ENCODE data around the gene ADAMTSL2.

The ADAMTSL2 gene

DNA sequence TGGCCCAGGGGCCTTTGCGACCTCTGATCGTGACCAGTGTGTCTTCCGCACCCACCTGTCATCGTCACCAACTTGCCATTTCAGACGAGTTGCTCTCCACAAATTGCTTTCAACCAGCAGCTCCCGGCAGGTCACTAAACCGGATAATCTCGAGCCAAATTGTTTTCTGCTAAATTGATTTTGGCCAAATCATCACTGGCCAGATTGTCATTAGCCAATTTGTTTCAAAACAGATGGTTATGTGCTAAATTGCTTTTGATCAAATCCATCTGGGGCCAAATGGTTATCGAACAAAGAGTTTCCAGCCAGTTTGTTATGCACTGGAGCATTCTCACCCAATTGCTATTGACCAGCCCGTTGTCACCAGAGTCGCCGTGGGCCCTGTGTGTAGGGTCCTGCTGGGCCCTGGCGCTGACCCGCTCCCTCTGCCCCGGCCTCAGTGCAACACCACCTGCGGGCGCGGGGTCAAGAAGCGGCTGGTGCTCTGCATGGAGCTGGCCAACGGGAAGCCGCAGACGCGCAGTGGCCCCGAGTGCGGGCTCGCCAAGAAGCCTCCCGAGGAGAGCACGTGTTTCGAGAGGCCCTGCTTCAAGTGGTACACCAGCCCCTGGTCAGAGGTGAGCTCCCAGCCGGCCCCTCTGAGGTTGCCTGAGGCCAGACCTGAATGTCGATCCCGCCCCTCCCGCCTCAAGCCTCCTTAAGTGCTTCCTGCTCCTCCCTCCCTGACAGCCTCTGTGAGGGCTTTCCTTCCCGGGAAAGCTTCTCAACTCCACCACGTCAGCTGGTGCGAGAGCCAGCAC, 35.6 kb downstream of the ADAMTSL2 start:
- H3K9ac ChIP-seq (ENCODE audit: low read depth, low read length), result no peak overlapping the region
- H3K36me3 ChIP-seq (ENCODE audit: control insufficient read depth, insufficient read depth, low read length), result no peaks in the 10 kb centered on the region
- H3K4me3 ChIP-seq (ENCODE audit: low read depth, low read length), result no peak overlapping the region
- no peaks in the 10 kb centered on the region for H3K27me3 ChIP-seq (ENCODE audit: control insufficient read depth, insufficient read depth, low read length)
- no peaks in the 10 kb centered on the region for H3K4me1 ChIP-seq (ENCODE audit: control insufficient read depth, insufficient read depth, low read length)
- no peaks in the 10 kb centered on the region for H3K9me3 ChIP-seq (ENCODE audit: control insufficient read depth, insufficient read depth, low read length)

GRCh38 chr9:133570691-133571080, 36.2 kb downstream of the ADAMTSL2 start:
- H3K27me3 ChIP-seq (ENCODE audit: control insufficient read depth, insufficient read depth, low read length), result no peaks in the 10 kb centered on the region
- H3K4me3 ChIP-seq (ENCODE audit: low read depth, low read length), result no peak overlapping the region
- H3K4me1 ChIP-seq (ENCODE audit: control insufficient read depth, insufficient read depth, low read length), result no peaks in the 10 kb centered on the region
- no peaks in the 10 kb centered on the region for H3K36me3 ChIP-seq (ENCODE audit: control insufficient read depth, insufficient read depth, low read length)
- H3K9ac ChIP-seq (ENCODE audit: low read depth, low read length), result no peak overlapping the region
- H3K9me3 ChIP-seq (ENCODE audit: control insufficient read depth, insufficient read depth, low read length), result no peaks in the 10 kb centered on the region

DNA sequence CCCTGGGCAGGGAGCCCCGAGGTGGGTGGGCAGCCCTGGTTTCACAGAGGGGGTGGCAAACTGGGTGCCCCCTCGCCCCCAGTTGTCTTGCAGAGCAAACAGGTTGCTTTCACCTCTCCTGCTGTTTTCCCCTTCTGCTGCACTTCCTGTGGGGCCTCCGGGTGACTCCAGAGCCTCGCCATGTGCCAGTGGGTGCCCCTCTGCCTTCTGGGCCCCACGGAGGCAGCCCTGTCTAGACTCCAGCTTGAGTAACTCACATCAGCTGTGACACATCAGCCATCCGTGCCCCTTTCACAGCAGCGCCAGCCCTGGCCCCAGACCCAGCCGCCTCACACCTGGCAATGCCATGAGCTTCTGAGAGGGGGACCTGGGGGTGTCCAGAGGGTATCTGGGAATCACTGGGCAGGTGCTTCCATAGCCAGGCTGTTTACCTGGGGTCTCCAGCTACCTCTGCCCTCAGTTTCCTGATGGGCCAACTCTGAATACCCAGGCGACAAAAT, 36.9 kb downstream of the ADAMTSL2 start:
- Histone ChIP-seq H3K36me3 (ENCODE audit: control insufficient read depth, insufficient read depth, low read length) (no peaks in the 10 kb centered on the region), H3K4me1 (ENCODE audit: control insufficient read depth, insufficient read depth, low read length) (no peaks in the 10 kb centered on the region), H3K9me3 (ENCODE audit: control insufficient read depth, insufficient read depth, low read length) (no peaks in the 10 kb centered on the region), H3K4me3 (ENCODE audit: low read depth, low read length) (no peak overlapping the region), H3K9ac (ENCODE audit: low read depth, low read length) (no peak overlapping the region), H3K27me3 (ENCODE audit: control insufficient read depth, insufficient read depth, low read length) (no peaks in the 10 kb centered on the region)

GRCh38 chr9:133571896-133572595, 37.5 kb downstream of the ADAMTSL2 start:
- Histone ChIP-seq H3K36me3 (ENCODE audit: control insufficient read depth, insufficient read depth, low read length) (no peaks in the 10 kb centered on the region), H3K4me1 (ENCODE audit: control insufficient read depth, insufficient read depth, low read length) (no peaks in the 10 kb centered on the region), H3K27me3 (ENCODE audit: control insufficient read depth, insufficient read depth, low read length) (no peaks in the 10 kb centered on the region), H3K4me3 (ENCODE audit: low read depth, low read length) (no peak overlapping the region), H3K9me3 (ENCODE audit: control insufficient read depth, insufficient read depth, low read length) (no peaks in the 10 kb centered on the region), H3K9ac (ENCODE audit: low read depth, low read length) (no peak overlapping the region)

DNA sequence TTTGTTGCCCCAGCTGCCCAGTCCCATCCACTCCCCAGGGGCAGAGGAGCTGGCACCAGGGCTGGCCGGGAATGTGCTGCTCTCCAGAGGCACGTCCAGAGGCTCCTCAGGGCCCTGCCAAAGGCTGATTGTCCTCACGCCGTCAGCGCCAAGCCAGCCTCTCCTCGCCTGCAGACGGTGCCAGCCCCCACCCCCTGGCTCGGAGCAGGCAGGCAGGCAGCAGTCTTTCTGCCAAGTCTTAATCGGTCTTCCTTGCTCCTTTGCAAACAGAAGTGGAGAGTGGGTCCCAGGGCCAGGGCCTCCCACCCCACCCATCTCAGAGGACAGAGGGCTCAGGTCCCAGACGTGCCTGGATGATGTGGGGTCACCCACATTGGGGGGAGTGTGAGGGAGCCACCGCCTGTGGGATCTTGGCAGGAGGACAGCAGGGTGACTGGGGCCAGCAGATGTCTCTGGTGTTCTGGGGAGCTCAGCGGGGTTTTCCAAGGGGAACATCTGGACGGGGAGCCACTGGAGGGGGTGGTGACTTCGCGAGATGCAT, 38.4 kb downstream of the ADAMTSL2 start:
- Histone ChIP-seq H3K27me3 (ENCODE audit: control insufficient read depth, insufficient read depth, low read length) (no peaks in the 10 kb centered on the region), H3K9me3 (ENCODE audit: control insufficient read depth, insufficient read depth, low read length) (no peaks in the 10 kb centered on the region), H3K36me3 (ENCODE audit: control insufficient read depth, insufficient read depth, low read length) (no peaks in the 10 kb centered on the region), H3K9ac (ENCODE audit: low read depth, low read length) (no peak overlapping the region), H3K4me1 (ENCODE audit: control insufficient read depth, insufficient read depth, low read length) (no peaks in the 10 kb centered on the region), H3K4me3 (ENCODE audit: low read depth, low read length) (no peak overlapping the region)

GRCh38 chr9:133573791-133574515, 39.4 kb downstream of the ADAMTSL2 start:
- no peak overlapping the region for H3K4me3 ChIP-seq (ENCODE audit: low read depth, low read length)
- H3K36me3 ChIP-seq (ENCODE audit: control insufficient read depth, insufficient read depth, low read length), result no peaks in the 10 kb centered on the region
- no peaks in the 10 kb centered on the region for H3K27me3 ChIP-seq (ENCODE audit: control insufficient read depth, insufficient read depth, low read length)
- no peak overlapping the region for H3K9ac ChIP-seq (ENCODE audit: low read depth, low read length)
- H3K4me1 ChIP-seq (ENCODE audit: control insufficient read depth, insufficient read depth, low read length), result no peaks in the 10 kb centered on the region
- H3K9me3 ChIP-seq (ENCODE audit: control insufficient read depth, insufficient read depth, low read length), result no peaks in the 10 kb centered on the region

DNA sequence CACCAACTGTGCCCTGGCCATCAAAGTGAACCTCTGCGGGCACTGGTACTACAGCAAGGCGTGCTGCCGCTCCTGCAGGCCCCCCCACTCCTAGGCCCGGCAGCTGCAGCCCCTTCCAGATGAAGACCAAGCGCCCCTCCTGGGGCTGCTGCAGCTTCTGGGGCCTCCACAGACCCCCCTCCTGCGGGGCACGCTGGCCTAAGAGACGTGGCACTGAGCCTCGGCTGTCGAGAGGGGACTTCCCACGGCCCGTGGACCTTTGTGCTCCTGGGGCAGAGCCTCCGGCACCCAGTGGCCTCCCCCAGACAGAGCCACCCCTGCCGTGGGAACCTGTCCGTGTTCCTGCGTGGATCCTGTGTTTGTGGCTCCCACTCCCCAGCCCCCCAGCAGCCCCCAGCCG, 40.3 kb downstream of the ADAMTSL2 start:
- H3K9ac ChIP-seq (ENCODE audit: low read depth, low read length), result no peak overlapping the region
- no peaks in the 10 kb centered on the region for H3K36me3 ChIP-seq (ENCODE audit: control insufficient read depth, insufficient read depth, low read length)
- H3K9me3 ChIP-seq (ENCODE audit: control insufficient read depth, insufficient read depth, low read length), result no peaks in the 10 kb centered on the region
- no peak overlapping the region for H3K4me3 ChIP-seq (ENCODE audit: low read depth, low read length)
- H3K4me1 ChIP-seq (ENCODE audit: control insufficient read depth, insufficient read depth, low read length), result no peaks in the 10 kb centered on the region
- H3K27me3 ChIP-seq (ENCODE audit: control insufficient read depth, insufficient read depth, low read length), result no peaks in the 10 kb centered on the region

GRCh38 chr9:133575186-133576030, 40.9 kb downstream of the ADAMTSL2 start:
- H3K9me3 ChIP-seq (ENCODE audit: control insufficient read depth, insufficient read depth, low read length), result no peaks in the 10 kb centered on the region
- no peaks in the 10 kb centered on the region for H3K36me3 ChIP-seq (ENCODE audit: control insufficient read depth, insufficient read depth, low read length)
- H3K4me3 ChIP-seq (ENCODE audit: low read depth, low read length), result no peak overlapping the region
- H3K4me1 ChIP-seq (ENCODE audit: control insufficient read depth, insufficient read depth, low read length), result no peaks in the 10 kb centered on the region
- no peak overlapping the region for H3K9ac ChIP-seq (ENCODE audit: low read depth, low read length)
- H3K27me3 ChIP-seq (ENCODE audit: control insufficient read depth, insufficient read depth, low read length), result no peaks in the 10 kb centered on the region

DNA sequence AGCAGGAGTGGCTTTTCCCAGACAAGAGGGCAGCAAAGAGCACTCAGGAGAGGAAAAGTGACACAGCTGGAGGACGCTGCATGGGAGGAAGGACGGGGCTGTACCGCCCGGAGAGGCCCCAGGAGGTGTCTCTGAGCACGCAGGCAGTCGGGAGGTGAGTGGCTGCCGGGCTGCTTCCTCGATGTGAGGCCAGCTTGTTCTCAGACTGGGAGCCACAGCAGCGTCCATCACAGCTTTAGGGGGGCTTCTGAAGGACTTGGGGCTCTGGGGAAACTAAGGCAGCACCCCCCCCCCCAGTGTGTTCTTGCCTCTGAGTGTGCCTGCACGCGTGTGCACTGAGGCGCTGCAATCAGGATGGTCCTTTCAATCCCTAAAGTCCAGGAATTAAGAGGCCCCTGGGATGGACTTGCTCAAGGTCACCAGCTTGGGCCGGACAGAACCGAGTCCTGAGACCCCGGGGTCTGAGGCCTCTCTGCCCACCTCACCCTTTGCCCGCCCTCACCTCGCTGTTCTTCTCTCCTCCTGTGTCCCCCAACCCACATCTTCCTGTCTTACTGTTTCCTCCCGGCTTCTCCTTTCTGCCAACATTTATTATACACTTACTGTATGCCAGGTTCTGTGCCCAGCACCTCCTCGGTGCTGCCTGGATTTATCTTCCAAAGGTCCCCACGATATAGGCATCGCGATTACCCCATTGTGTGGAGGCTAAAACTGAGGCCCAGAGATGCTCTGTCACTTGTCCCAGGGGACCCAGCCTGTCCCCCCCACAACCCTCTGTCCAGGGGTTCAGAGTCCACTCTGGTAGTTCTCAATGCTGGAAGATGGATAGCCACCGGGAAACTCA, 41.7 kb downstream of the ADAMTSL2 start:
- no peaks in the 10 kb centered on the region for H3K9me3 ChIP-seq (ENCODE audit: control insufficient read depth, insufficient read depth, low read length)
- no peaks in the 10 kb centered on the region for H3K36me3 ChIP-seq (ENCODE audit: control insufficient read depth, insufficient read depth, low read length)
- H3K9ac ChIP-seq (ENCODE audit: low read depth, low read length), result no peak overlapping the region
- no peaks in the 10 kb centered on the region for H3K27me3 ChIP-seq (ENCODE audit: control insufficient read depth, insufficient read depth, low read length)
- H3K4me1 ChIP-seq (ENCODE audit: control insufficient read depth, insufficient read depth, low read length), result no peaks in the 10 kb centered on the region
- H3K4me3 ChIP-seq (ENCODE audit: low read depth, low read length), result no peak overlapping the region

- no peaks in the 10 kb centered on the region for H3K9me3 ChIP-seq (ENCODE audit: control insufficient read depth, insufficient read depth, low read length)
- H3K9ac ChIP-seq (ENCODE audit: low read depth, low read length), result no peak overlapping the region
- no peak overlapping the region for H3K4me3 ChIP-seq (ENCODE audit: low read depth, low read length)
- H3K27me3 ChIP-seq (ENCODE audit: control insufficient read depth, insufficient read depth, low read length), result no peaks in the 10 kb centered on the region
- H3K4me1 ChIP-seq (ENCODE audit: control insufficient read depth, insufficient read depth, low read length), result no peaks in the 10 kb centered on the region
- H3K36me3 ChIP-seq (ENCODE audit: control insufficient read depth, insufficient read depth, low read length), result no peaks in the 10 kb centered on the region
Measured at GRCh38 chr9:133576875-133577736, 42.6 kb downstream of the ADAMTSL2 start.
